ENCODE data around the gene DDX28. TPM values are rescaled to one million over a fixed set of nuclear protein-coding genes. Genes with fewer than 3 reads are reported as not detected.

The DDX28 gene
- polyA plus RNA-seq, 3 donors: 14.7 to 42.9 (median 27.7) TPM

GRCh38 chr16:68059804-68060203, 36.8 kb upstream of the DDX28 start:
- peaks cover 0 to 2% (median 0%) of the 10 kb centered on the region in 3 donors for H3K27me3 Mint-ChIP-seq (ENCODE audit: low read depth in 3 of 3)
- intact Hi-C loops (cut with micrococcal nuclease): loop anchor here in 1 of 2 donors (5.0 to 10.0 kb wide), 2 partner anchors 178 to 235 kb away; partner anchors contain the start of gene NRN1L
- peaks cover 54% of the 10 kb centered on the region for H3K4me1 Mint-ChIP-seq

GRCh38 chr16:68055395-68055794, 32.4 kb upstream of the DDX28 start:
- Mint-ChIP-seq H3K27me3 (ENCODE audit: low read depth in 3 of 3) (peaks cover 0 to 2% (median 0%) of the 10 kb centered on the region in 3 donors), H3K36me3 (peaks cover 80 to 87% of the 10 kb centered on the region in 2 donors)

More at GRCh38 chr16:68059804-68060203, 36.8 kb upstream of the DDX28 start:
- peak overlapping the region in 1 of 2 donors; percentile 68 for H3K27ac ChIP-seq (ENCODE audit: low read depth in 1 of 2, low read length in 2 of 2)
- DNase-seq: no peak
- H4K20me1 ChIP-seq (ENCODE audit: insufficient read depth, low read length): no peaks in the 10 kb centered on the region
- Mint-ChIP-seq H3K4me3 (no peak overlapping the region), H3K27ac (peak overlapping the region in 3 of 7 donors; percentile 38 to 82 (median 74)), H3K9me3 (peaks cover 0 to under 1% (median 0%) of the 10 kb centered on the region in 7 donors), H3K36me3 (peaks cover 51 to 72% of the 10 kb centered on the region in 2 donors)
- H2AFZ ChIP-seq (ENCODE audit: insufficient read depth, low read depth, low read length, poor library complexity, severe bottlenecking): no peak overlapping the region
- no peaks in the 10 kb centered on the region for H3K9me3 ChIP-seq (replicated peaks in 1 of 2; ENCODE audit: control insufficient read depth in 1 of 2, insufficient read depth in 1 of 2, low read length in 2 of 2)
- peaks cover 47 to 48% of the 10 kb centered on the region in 2 donors for H3K4me1 ChIP-seq (ENCODE audit: control insufficient read depth in 1 of 2, insufficient read depth in 2 of 2, low read length in 2 of 2)
- TF ChIP-seq CTCF (IDR thresholded peaks at IDR 0.05): no peak
- no peak overlapping the region for H3K4me2 ChIP-seq (replicated peaks; ENCODE audit: extremely low read depth, low read length, poor library complexity, severe bottlenecking)
- H3K9ac ChIP-seq (ENCODE audit: insufficient read depth, low read length, poor library complexity, severe bottlenecking): no peak overlapping the region
- no peaks in the 10 kb centered on the region for H3K79me2 ChIP-seq (ENCODE audit: insufficient read depth, low read length)
- peaks cover 21 to 73% of the 10 kb centered on the region in 2 donors for H3K36me3 ChIP-seq (replicated peaks in 1 of 2; ENCODE audit: control insufficient read depth in 1 of 2, insufficient read depth in 2 of 2, low read length in 2 of 2)
- no peaks in the 10 kb centered on the region for H3K27me3 ChIP-seq (ENCODE audit: control insufficient read depth in 2 of 2, insufficient read depth in 2 of 2, low read length in 2 of 2)
- no peak overlapping the region for H3K4me3 ChIP-seq (replicated peaks in 1 of 3; ENCODE audit: low read depth in 2 of 3, low read length in 3 of 3)

More at GRCh38 chr16:68055395-68055794, 32.4 kb upstream of the DDX28 start:
- DNase-seq: no peak
- Histone ChIP-seq H3K27me3 (ENCODE audit: control insufficient read depth in 2 of 2, insufficient read depth in 2 of 2, low read length in 2 of 2) (no peaks in the 10 kb centered on the region), H3K36me3 (replicated peaks in 1 of 2; ENCODE audit: control insufficient read depth in 1 of 2, insufficient read depth in 2 of 2, low read length in 2 of 2) (peaks cover 44 to 95% of the 10 kb centered on the region in 2 donors), H3K4me1 (ENCODE audit: control insufficient read depth in 1 of 2, insufficient read depth in 2 of 2, low read length in 2 of 2) (peaks cover 7 to 8% of the 10 kb centered on the region in 2 donors), H3K4me3 (replicated peaks in 1 of 3; ENCODE audit: low read depth in 2 of 3, low read length in 3 of 3) (no peak overlapping the region), H3K4me2 (replicated peaks; ENCODE audit: extremely low read depth, low read length, poor library complexity, severe bottlenecking) (no peak overlapping the region), H2AFZ (ENCODE audit: insufficient read depth, low read depth, low read length, poor library complexity, severe bottlenecking) (no peak overlapping the region), H3K27ac (ENCODE audit: low read depth in 1 of 2, low read length in 2 of 2) (no peak overlapping the region), H4K20me1 (ENCODE audit: insufficient read depth, low read length) (no peaks in the 10 kb centered on the region), H3K79me2 (ENCODE audit: insufficient read depth, low read length) (no peaks in the 10 kb centered on the region), H3K9ac (ENCODE audit: insufficient read depth, low read length, poor library complexity, severe bottlenecking) (no peak overlapping the region), H3K9me3 (replicated peaks in 1 of 2; ENCODE audit: control insufficient read depth in 1 of 2, insufficient read depth in 1 of 2, low read length in 2 of 2) (no peaks in the 10 kb centered on the region)
- 96% methylated on average over 3 of the region's 3 CpGs for WGBS (ENCODE audit: insufficient coverage)
- H3K4me1 Mint-ChIP-seq: peaks cover 21% of the 10 kb centered on the region
- H3K9me3 Mint-ChIP-seq: peaks cover 0 to 5% (median 0%) of the 10 kb centered on the region in 7 donors
- TF ChIP-seq CTCF (IDR thresholded peaks at IDR 0.05): no peak
- no peak overlapping the region for H3K27ac Mint-ChIP-seq
- intact Hi-C loops (cut with micrococcal nuclease): no loop called here
- no peak overlapping the region for H3K4me3 Mint-ChIP-seq

Data from CD14-positive monocyte (primary cell).